ENCODE data around the gene TRPV6. TPM values are rescaled to one million over a fixed set of nuclear protein-coding genes. Genes with fewer than 3 reads are reported as not detected.

The TRPV6 gene
- total RNA-seq, 4 donors from 2014 or later: under 0.01 TPM; not detected in 3

GRCh38 chr7:142927085-142927745 lies 41.7 kb upstream of the TRPV6 start:
- no peak for TF ChIP-seq CTCF (IDR thresholded peaks at IDR 0.05; ENCODE audit: low read depth)

GRCh38 chr7:142925413-142925812 lies 39.9 kb upstream of the TRPV6 start:
- no peak for TF ChIP-seq CTCF (IDR thresholded peaks at IDR 0.05; ENCODE audit: low read depth)

- no peak for TF ChIP-seq CTCF (IDR thresholded peaks at IDR 0.05; ENCODE audit: low read depth)
These were observed 37.8 kb upstream of the TRPV6 start for GRCh38 chr7:142923391-142923790.

- TF ChIP-seq CTCF (IDR thresholded peaks at IDR 0.05; ENCODE audit: low read depth): no peak
These were observed 34.1 kb upstream of the TRPV6 start for GRCh38 chr7:142919656-142920055.

GRCh38 chr7:142918901-142919300 lies 33.4 kb upstream of the TRPV6 start:
- no peak for TF ChIP-seq CTCF (IDR thresholded peaks at IDR 0.05; ENCODE audit: low read depth)

- TF ChIP-seq CTCF (IDR thresholded peaks at IDR 0.05; ENCODE audit: low read depth): no peak
These were observed 31.9 kb upstream of the TRPV6 start for GRCh38 chr7:142917447-142917846.

GRCh38 chr7:142916508-142916907 lies 31.0 kb upstream of the TRPV6 start:
- TF ChIP-seq CTCF (IDR thresholded peaks at IDR 0.05; ENCODE audit: low read depth): no peak

Measured in subcutaneous adipose tissue (tissue), 4 donors.